K562 (cell line): ENCODE data around the gene LRRC4. TPM values are rescaled to one million over a fixed set of nuclear protein-coding genes. Genes with fewer than 3 reads are reported as not detected.

Source experiments
- ATAC-seq: fragments of 200-7000 bp; cut with Tn5 transposase; 3 replicates; pipeline ENCODE4 v1.9.1; 2020; ENCODE audit warnings: moderate library complexity
- BruUV-seq: library from RNA; stranded (reverse); fragments of 400-500 nt; replicated peaks from 2 replicates; lab custom pipeline; 2021; lab: Mats Ljungman, UMichigan
- CTCF ChIA-PET: fragments of 300-600 bp; formaldehyde crosslinking; extraction: SDS; loops from one replicate; lab custom pipeline; 2021; ENCODE audit warnings: low intra/inter-chr PET ratio; lab: Yijun Ruan, JAX
- POLR2A ChIA-PET: fragments of 300-600, 350-650 bp; sonication (Branson Sonifier 250); formaldehyde crosslinking; extraction: SDS; loops from one replicate; lab custom pipeline; 2021; ENCODE audit warnings: antibody characterized with exemption, inconsistent platforms; lab: Yijun Ruan, JAX
- DNase-seq, 4 experiments: peaks; one replicate each; pipeline versions ENCODE4 v3.0.0 to v3.0.0-alpha.2; 2011 to 2018; ENCODE audit warnings: low spot score in 3 of 4, mixed read lengths in 3 of 4; ENCODE audit errors: extremely low read depth in 1 of 4
- FAIRE-seq: peaks from 2 replicates; lab custom pipeline; 2011; peaks lifted over from hg19 to GRCh38; lab: Jason Lieb, UNC
- H2AFZ ChIP-seq: 2 replicates; pipeline ENCODE4 v1.6.0; 2011; ENCODE audit warnings: low read depth, low read length, control low read depth, inconsistent platforms
- H3K27ac ChIP-seq: fragments of 200-600 bp; 3 replicates; pipeline ENCODE4 v1.8.0; 2011; ENCODE audit warnings: low read depth, mild to moderate bottlenecking, control low read depth, inconsistent platforms, low read length, moderate library complexity, mixed read lengths; ENCODE audit errors: extremely low read depth
- H3K27me3 ChIP-seq, 2 experiments: fragments of 300-600 bp in 1 of 2; 2 replicates in 1 of 2; 3 replicates in 1 of 2; pipeline versions ENCODE4 v1.6.0 to v1.8.0; 2011; ENCODE audit warnings: inconsistent platforms in 2 of 2, low read length in 2 of 2, mild to moderate bottlenecking in 1 of 2, mixed read lengths in 1 of 2, moderate library complexity in 1 of 2; ENCODE audit not compliant: control insufficient read depth in 2 of 2, insufficient read depth in 2 of 2
- H3K36me3 ChIP-seq: fragments of 300-600 bp; 3 replicates; pipeline ENCODE4 v1.8.0; 2011; ENCODE audit warnings: mild to moderate bottlenecking, low read length, inconsistent platforms; ENCODE audit not compliant: control insufficient read depth, insufficient read depth
- H3K4me1 ChIP-seq, 2 experiments: fragments of 200-600 bp in 1 of 2; replicated peaks in 1 of 2; 2 replicates in 1 of 2; 3 replicates in 1 of 2; pipeline versions ENCODE4 v1.5.1 to v1.8.0; 2011; ENCODE audit warnings: inconsistent platforms in 2 of 2, low read length in 2 of 2, mild to moderate bottlenecking in 1 of 2, mixed read lengths in 1 of 2, moderate library complexity in 1 of 2; ENCODE audit not compliant: control insufficient read depth in 2 of 2, insufficient read depth in 2 of 2
- H3K4me2 ChIP-seq: 2 replicates; pipeline ENCODE4 v1.6.1; 2011; ENCODE audit warnings: low read length, control low read depth, inconsistent platforms, mixed read lengths; ENCODE audit not compliant: insufficient read depth
- H3K4me3 ChIP-seq: fragments of 200-600 bp; sonication (generic), shearing (Covaris generic); 2 replicates; pipeline ENCODE4 v1.5.1; 2016; ENCODE audit warnings: control low read depth, inconsistent platforms
- H3K79me2 ChIP-seq: fragments of 200-600 bp; 3 replicates; pipeline ENCODE4 v1.8.0; 2011; ENCODE audit warnings: low read length, inconsistent platforms; ENCODE audit not compliant: control insufficient read depth, insufficient read depth
- H3K9ac ChIP-seq, 2 experiments: 2 replicates each; pipeline versions ENCODE4 v1.6.0 to v1.6.1; 2011; ENCODE audit warnings: low read depth in 2 of 2, low read length in 2 of 2, control low read depth in 1 of 2, inconsistent platforms in 1 of 2, mild to moderate bottlenecking in 1 of 2, mixed read lengths in 1 of 2; ENCODE audit not compliant: insufficient read depth in 1 of 2
- H3K9me1 ChIP-seq: one replicate; pipeline ENCODE4 v1.6.0; 2011; ENCODE audit warnings: inconsistent platforms, mild to moderate bottlenecking, low read length, moderate library complexity; ENCODE audit not compliant: control insufficient read depth, insufficient read depth
- H3K9me3 ChIP-seq: replicated peaks from 2 replicates; pipeline ENCODE4 v1.5.1; 2011; ENCODE audit warnings: low read depth, low read length, inconsistent platforms; ENCODE audit not compliant: control insufficient read depth, insufficient read depth
- H4K20me1 ChIP-seq: replicated peaks from 2 replicates; pipeline ENCODE4 v1.6.1; 2011; ENCODE audit warnings: low read length, inconsistent platforms, mixed read lengths; ENCODE audit not compliant: control insufficient read depth, insufficient read depth
- CEBPB ChIP-seq: fragments of 450-650 bp; IDR thresholded peaks from 2 replicates; pipeline ENCODE4 v1.6.1; 2016; ENCODE audit warnings: missing genetic modification characterization, missing compliant biosample characterization
- HES1 ChIP-seq: fragments of 450-650 bp; IDR thresholded peaks from 2 replicates; pipeline ENCODE4 v1.6.1; 2016; ENCODE audit warnings: low read depth, mild to moderate bottlenecking, moderate library complexity
- HMGXB4 ChIP-seq: sonication (generic); formaldehyde crosslinking; IDR thresholded peaks from 2 replicates; pipeline ENCODE4 v1.8.1; 2023; ENCODE audit warnings: mild to moderate bottlenecking, missing genetic modification reagents
- KLF13 ChIP-seq: fragments of 450-650 bp; IDR thresholded peaks from 2 replicates; pipeline ENCODE4 v1.6.1; 2016; ENCODE audit warnings: missing genetic modification characterization, low read depth, mild to moderate bottlenecking, missing compliant biosample characterization, moderate library complexity, borderline replicate concordance
- NELFE ChIP-seq: IDR thresholded peaks from 2 replicates; pipeline ENCODE4 v1.6.1; 2011; ENCODE audit warnings: mild to moderate bottlenecking; ENCODE audit not compliant: insufficient read depth, insufficient read length
- ZNF146 ChIP-seq: IDR thresholded peaks from one replicate; pipeline ENCODE4 v1.6.1; 2018; ENCODE audit warnings: missing compliant biosample characterization; ENCODE audit not compliant: unreplicated experiment
- ZNF561 ChIP-seq: fragments of 450-650 bp; formaldehyde crosslinking; conservative IDR thresholded peaks from 2 replicates; pipeline ENCODE4 v1.4.0; 2020; ENCODE audit warnings: mild to moderate bottlenecking, moderate library complexity
- WGBS: fragments of 100-300 bp; shearing (Covaris generic); methylation state at CpG from one replicate; pipeline ENCODE4 v1.1.6; 2016; ENCODE audit warnings: low coverage, mixed read lengths; ENCODE audit not compliant: insufficient coverage; ENCODE audit errors: missing lambda C conversion rate; 5-methylcytosine and 5-hydroxymethylcytosine counted together
- in situ Hi-C: fragments of 300-500 bp; cut with MboI; formaldehyde crosslinking; loops from 4 replicates; pipeline ENCODE4 v1.15.0; 2018; ENCODE audit warnings: inconsistent platforms, mixed read lengths
- intact Hi-C: fragments of 100-400 bp; cut with micrococcal nuclease; formaldehyde crosslinking; loops from 2 replicates; pipeline ENCODE4 v1.14.2; 2022
- polyA plus RNA-seq, 8 experiments: library from polyadenylated mRNA; depleted of rRNA in 4 of 8; stranded (reverse) in 5 of 8; unstranded in 3 of 8; fragments of >200 nt; fragmentation: Nextera tagmentation in 2 of 8; fragmentation: Illumina TruSeq in 1 of 8; extraction: Ambion mirVana in 2 of 8; extraction: Trizol in 1 of 8; gene quantifications; 2 replicates each; pipeline versions ENCODE4 v1.2.1 to v1.2.3, GENCODE V29; 2011 to 2014; ENCODE audit warnings: inconsistent platforms in 1 of 8, missing spikeins in 1 of 8
- total RNA-seq, 7 experiments: library from RNA; depleted of rRNA in 6 of 7; stranded (reverse); fragments of >200 nt in 6 of 7; fragmentation: Illumina TruSeq in 2 of 7; extraction: Trizol in 2 of 7; gene quantifications; 2 replicates each; pipeline versions ENCODE4 v1.2.1 to v1.2.3, GENCODE V29; 2011 to 2021; ENCODE audit warnings: low replicate concordance in 1 of 7

The LRRC4 gene
- total and polyA plus RNA-seq, 9 of the 15 experiments (the other 6 are each of a cell fraction or from before 2014, with no cell fraction given), result 0.04 to 0.11 TPM; not detected in 7

- H2AFZ ChIP-seq, result no peak overlapping the region
- ATAC-seq (no peak), DNase-seq (no peak), FAIRE-seq (no peak)
- H3K4me3 ChIP-seq, result no peak overlapping the region
- H3K27ac ChIP-seq, result no peak overlapping the region
- H3K27me3 ChIP-seq, result no peaks in the 10 kb centered on the region
- H3K36me3 ChIP-seq, result peaks cover 48% of the 10 kb centered on the region
- H3K4me1 ChIP-seq, result peaks cover 10 to 24% of the 10 kb centered on the region in 2 experiments; a peak in 3 of 5 replicates
- no TSS peak for BruUV-seq
- POLR2A ChIA-PET, result interaction anchor here (0.8 kb wide), 1 partner anchor 275 kb away, joined by 3 read pairs; no protein-coding TSS in a partner anchor
- 74% methylated on average over 3 of the region's 3 CpGs for WGBS
- no peak for TF ChIP-seq HMGXB4
- no peak for TF ChIP-seq NELFE
- TF ChIP-seq CEBPB, result no peak
- no peak for TF ChIP-seq KLF13
- TF ChIP-seq ZNF561 (CRISPR knock-in tag), result no peak
- TF ChIP-seq HES1, result no peak
- TF ChIP-seq ZNF146 (CRISPR knock-in tag), result no peak
- peaks cover 4% of the 10 kb centered on the region for H3K9me1 ChIP-seq
- CTCF ChIA-PET, result no interaction called here
- intact Hi-C loops (no loop called here), in situ Hi-C loops (no loop called here)
- no peak overlapping the region for H3K9ac ChIP-seq
- H4K20me1 ChIP-seq, result no peaks in the 10 kb centered on the region; the same call in 1 of the 2 replicates
- no peaks in the 10 kb centered on the region for H3K9me3 ChIP-seq
- H3K79me2 ChIP-seq, result no peaks in the 10 kb centered on the region; the same call in 2 of the 3 replicates
- no peak overlapping the region for H3K4me2 ChIP-seq
Measured at GRCh38 chr7:128007303-128007680, 23.9 kb downstream of the LRRC4 start.
